Nucleus accumbens (tissue), 56 donors: ENCODE measurements around the gene ZFP91.

Experiments
- DNase-seq, 56 donors: peaks; one replicate each; lab custom pipeline; 2025; lab: John Stamatoyannopoulos, UW

The ZFP91 gene

DNA sequence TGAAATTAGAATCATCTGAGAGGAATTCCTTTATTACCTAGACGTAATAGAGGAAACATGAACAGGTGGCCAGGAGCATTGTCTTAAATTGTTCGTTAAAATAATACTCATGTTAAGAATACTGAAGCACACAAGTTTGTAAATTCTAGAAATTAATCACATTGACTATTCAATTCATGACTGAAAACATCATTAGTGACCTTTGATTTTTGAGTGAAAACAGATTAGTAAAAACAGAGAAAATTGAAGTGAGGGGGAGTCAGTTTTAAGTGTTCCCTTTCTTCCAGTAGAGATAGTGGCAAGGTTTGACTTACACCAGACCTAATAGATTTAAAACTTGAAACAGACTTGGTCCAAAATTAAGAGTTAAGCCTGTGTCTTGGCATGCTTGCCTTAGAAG lies 1.4 kb downstream of the ZFP91 start:
- DNase-seq = no peak

DNA sequence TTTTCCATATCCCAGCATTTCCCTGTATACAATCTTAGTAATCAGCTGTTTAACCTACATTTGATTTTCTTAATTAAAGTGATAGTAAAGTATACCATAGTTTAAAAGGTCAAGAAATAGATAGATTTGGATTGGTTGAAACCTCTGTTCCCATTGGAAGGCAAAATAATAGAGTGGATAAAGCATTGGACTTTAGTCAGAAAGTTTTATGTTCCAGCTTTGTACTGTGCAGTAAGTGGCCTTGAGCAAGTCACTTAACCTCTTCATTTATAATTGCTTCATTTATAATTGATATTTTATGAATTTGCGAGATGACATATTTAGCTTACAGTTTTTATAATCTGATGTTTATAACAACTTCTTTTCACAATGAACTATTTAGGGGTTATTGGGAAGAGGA lies 3.6 kb downstream of the ZFP91 start:
- DNase-seq = no peak

- DNase-seq = no peak
Observed at GRCh38 chr11:58586998-58587397, 8.1 kb downstream of the ZFP91 start.

DNA sequence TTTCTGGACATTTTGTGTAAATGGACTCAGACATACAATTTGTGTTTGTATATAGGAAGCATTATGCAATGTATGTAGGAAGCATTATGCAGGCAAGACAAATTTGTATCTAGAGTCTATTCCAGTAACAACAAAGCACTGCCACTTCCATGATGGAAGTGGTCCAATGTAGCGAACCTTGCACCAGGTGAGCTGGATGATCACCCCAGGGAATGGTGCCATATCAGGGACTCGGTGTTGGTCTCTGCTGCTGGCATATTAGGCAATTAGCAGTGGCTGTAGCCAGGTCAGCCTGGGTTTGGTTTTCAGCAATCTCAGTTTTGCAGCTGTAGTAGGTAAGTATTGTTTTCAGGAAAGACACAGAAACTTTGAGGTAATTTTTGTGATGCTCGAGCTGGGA lies 12.8 kb downstream of the ZFP91 start:
- DNase-seq = no peak

DNA sequence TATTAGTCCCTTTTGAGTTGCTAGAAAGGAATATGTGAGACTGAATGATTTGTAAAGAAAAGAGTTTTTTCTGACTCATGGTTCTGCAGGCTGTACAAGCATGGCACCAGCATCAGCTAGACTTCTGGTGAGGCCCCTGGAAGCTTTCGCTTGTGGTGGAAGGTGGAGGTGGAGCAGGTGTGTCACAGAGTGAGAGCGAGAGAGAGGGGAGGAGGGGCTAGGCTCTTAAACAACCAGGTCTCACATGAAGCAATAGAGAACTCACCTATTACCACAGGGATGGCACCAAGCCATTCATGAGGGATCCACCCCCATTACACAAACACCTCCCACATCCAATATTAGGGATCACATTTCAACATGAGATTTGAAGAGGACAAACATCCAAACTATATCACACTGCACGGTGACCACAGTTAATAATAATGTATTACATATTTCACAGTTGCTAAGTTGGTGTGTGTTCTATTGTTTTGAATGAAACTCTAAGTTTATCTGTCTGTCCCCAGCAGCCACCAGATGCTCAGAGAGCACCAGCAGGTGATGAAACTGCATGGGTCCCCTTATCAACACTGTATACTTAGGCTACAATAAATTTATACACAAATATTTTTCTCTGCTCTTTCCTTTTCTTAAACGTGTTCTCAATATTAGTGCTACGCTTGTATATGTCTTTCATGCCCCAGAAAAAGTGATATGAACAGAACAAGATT lies 14.1 kb downstream of the ZFP91 start:
- DNase-seq = no peak

- no peak for DNase-seq
Observed at GRCh38 chr11:58594826-58595225, 16.0 kb downstream of the ZFP91 start.

DNA sequence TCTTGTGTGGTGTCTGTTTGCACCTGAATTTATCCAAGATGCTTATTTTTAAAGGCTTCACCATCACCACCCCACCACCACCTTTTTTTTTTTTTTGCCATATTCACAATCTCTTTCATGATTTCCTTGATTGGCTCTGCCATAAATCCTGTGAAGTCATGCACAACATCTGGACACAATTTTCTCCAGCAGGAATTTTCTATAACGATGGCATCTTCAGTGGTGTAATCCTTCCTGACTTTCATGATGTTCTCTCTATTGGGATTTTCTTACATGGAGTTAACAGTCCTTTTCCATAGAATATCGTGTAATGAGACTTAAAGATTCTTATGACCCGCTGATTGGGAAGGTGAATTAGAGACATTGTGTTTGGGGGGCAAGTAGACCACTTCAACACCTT lies 17.8 kb downstream of the ZFP91 start:
- DNase-seq = no peak

GRCh38 chr11:58597486-58598144 lies 18.8 kb downstream of the ZFP91 start:
- no peak for DNase-seq

GRCh38 chr11:58600510-58600909 lies 21.6 kb downstream of the ZFP91 start:
- DNase-seq = no peak

GRCh38 chr11:58606930-58607714 lies 28.3 kb downstream of the ZFP91 start:
- no peak for DNase-seq

- no peak for DNase-seq
Observed at GRCh38 chr11:58608331-58608730, 29.5 kb downstream of the ZFP91 start.

DNA sequence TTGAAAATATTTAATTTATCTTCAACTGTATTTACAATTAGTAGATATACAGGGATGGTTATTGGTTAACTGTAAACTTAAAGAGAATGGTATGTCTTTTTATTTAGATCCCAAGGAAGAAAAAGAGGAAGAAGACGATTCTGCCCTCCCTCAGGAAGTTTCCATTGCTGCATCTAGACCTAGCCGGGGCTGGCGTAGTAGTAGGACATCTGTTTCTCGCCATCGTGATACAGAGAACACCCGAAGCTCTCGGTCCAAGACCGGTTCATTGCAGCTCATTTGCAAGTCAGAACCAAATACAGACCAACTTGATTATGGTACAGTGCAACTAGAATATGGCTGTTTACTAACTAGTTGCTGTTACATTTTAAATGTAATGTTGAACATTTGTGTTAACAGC lies 30.9 kb downstream of the ZFP91 start:
- no peak for DNase-seq

DNA sequence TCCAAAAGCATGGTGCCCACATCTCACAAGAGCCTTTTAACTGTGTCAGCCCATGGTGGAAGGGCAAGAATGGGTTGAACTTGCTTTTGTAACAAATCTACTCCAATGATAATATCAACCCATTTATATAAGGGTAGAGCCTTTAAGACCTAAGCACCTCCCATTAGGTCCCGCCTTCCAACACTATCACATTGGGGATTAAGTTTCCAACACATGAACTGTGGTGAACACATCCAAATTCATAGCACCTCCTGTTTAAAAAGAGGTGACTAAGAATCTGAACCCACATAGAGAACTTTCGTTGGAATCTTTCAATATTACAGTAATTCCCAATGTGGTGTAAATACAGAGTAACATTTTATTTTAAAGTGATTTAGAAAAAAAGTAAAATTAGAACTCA lies 34.4 kb downstream of the ZFP91 start:
- no peak for DNase-seq

- DNase-seq = no peak
Observed at GRCh38 chr11:58615559-58615958, 36.7 kb downstream of the ZFP91 start.

DNA sequence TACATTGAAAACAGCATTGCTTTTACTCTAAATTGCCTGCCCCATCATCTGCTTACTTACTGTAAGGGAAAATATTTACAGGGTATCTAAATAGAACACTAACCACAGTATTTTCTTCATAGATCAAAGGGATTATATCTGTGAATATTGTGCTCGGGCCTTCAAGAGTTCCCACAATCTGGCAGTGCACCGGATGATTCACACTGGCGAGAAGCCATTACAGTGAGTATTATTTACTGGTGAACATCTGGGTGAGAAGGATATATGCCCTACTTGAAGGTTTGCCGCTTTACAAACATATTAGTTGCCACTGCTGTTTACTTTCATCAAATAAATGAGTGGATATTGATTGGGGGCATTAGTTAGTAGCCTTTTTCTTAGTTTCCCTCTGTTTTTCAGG lies 37.7 kb downstream of the ZFP91 start:
- peak in 1 of 56 donors; percentile 52 for DNase-seq

DNA sequence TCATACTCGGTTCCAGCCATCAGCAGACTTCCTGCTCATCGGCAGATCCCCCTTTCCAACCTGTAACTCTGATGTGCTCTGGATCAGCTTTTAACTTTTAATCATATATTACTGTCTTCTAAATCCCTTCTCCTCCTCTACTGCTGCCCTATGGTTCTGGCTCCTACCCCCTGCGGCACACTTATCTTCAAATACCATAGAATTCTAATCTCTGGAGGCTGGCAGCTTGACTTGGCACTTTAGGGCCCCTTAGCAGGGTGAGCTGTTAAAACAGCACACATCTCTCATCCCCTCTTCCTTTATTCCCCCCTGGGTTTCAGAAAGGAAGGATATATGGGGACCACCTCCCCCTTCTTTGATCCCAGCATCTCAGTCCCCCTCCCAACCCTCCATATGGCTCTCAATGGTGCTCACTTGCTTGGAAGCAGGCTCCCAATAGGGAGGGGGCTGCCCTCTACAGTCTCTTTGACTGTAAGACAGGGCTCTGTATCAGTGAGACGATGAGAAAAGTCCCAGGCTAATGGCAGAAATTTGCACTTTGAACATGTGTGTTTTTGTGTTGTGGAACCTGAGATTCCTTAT lies 39.2 kb downstream of the ZFP91 start:
- DNase-seq = peak in 6 of 56 donors; percentile 9 to 26 (median 12)

- no peak for DNase-seq
Observed at GRCh38 chr11:58621586-58622262, 42.9 kb downstream of the ZFP91 start.

- DNase-seq = no peak
Observed at GRCh38 chr11:58622344-58622743, 43.5 kb downstream of the ZFP91 start, which contains the start of gene CNTF. TSS of gene CNTF (plus strand) at chr11:58622665. CDS start at chr11:58622753, 88 bp downstream.

GRCh38 chr11:58625086-58625485 lies 46.2 kb downstream of the ZFP91 start:
- DNase-seq = no peak

DNA sequence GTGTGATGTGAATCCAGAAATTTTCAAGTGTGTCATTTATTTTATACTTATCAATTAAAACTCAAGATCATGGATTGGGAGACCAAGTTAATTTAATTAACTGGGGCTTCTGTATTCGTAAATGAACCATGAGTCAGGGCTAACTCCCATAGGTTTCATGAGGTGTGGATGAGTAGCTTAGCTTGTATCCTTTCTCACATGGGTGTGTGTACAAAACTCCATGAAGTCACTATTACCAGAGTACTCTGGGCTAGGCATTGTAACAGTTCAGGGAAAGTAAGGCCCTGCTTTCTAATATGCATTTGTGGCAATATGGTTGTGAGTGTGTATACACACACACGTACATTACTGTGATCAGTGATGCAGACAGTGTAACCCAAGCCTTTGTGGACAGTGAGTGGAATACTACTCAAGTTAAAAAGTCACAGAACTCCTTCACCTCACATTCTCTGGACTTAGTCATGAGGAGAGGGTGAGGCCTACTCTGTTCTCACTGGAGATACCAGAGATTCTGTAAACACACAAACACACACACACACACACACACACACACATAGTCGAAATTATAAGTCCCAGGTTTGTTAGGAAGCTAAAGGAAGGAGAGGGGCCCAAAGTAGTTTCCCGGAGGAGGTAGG lies 47.1 kb downstream of the ZFP91 start:
- DNase-seq = no peak
